HepG2 (cell line): ENCODE results near the gene SPIRE1.

Experiments
- AGO1 ChIP-seq: fragments of 200-400 bp; formaldehyde crosslinking; IDR thresholded peaks from 2 replicates; pipeline ENCODE4 v1.6.1; 2017; ENCODE audit warnings: mild to moderate bottlenecking, low read depth, low read length, moderate library complexity; ENCODE audit not compliant: poor library complexity, severe bottlenecking
- ARNT ChIP-seq: fragments of 450-650 bp; IDR thresholded peaks from 2 replicates; pipeline ENCODE4 v1.6.1; 2017
- DPF2 ChIP-seq: sonication (generic); formaldehyde crosslinking; IDR thresholded peaks from 2 replicates; pipeline ENCODE4 v1.4.0; 2020; ENCODE audit warnings: mild to moderate bottlenecking, low read depth, missing genetic modification reagents, borderline replicate concordance
- DZIP1 ChIP-seq: sonication (generic); formaldehyde crosslinking; IDR thresholded peaks from 2 replicates; pipeline ENCODE4 v1.5.0; 2020; ENCODE audit warnings: mild to moderate bottlenecking, missing genetic modification reagents
- GABPA ChIP-seq, 2 experiments: IDR thresholded peaks; 2 replicates each; pipeline ENCODE4 v1.6.1; 2011 to 2016; ENCODE audit warnings: low read depth in 2 of 2, low read length in 1 of 2, missing biosample characterization in 1 of 2, missing genetic modification characterization in 1 of 2
- GATAD1 ChIP-seq: IDR thresholded peaks from 2 replicates; pipeline ENCODE4 v1.6.1; 2016; ENCODE audit warnings: missing genetic modification reagents, missing compliant biosample characterization
- GRHL1 ChIP-seq: sonication (generic); formaldehyde crosslinking; conservative IDR thresholded peaks from 2 replicates; pipeline ENCODE4 v1.8.0; 2022; ENCODE audit warnings: missing genetic modification reagents
- HHEX ChIP-seq: IDR thresholded peaks from 2 replicates; pipeline ENCODE4 v1.6.1; 2016; ENCODE audit warnings: control low read depth
- KAT7 ChIP-seq: IDR thresholded peaks from 2 replicates; pipeline ENCODE4 v1.6.1; 2018; ENCODE audit warnings: borderline replicate concordance, missing compliant biosample characterization
- MXI1 ChIP-seq: IDR thresholded peaks from 3 replicates; pipeline ENCODE4 v1.6.1; 2012; ENCODE audit warnings: low read depth, low read length, inconsistent platforms, borderline replicate concordance
- SIN3A ChIP-seq: IDR thresholded peaks from 2 replicates; pipeline ENCODE4 v1.6.1; 2011; ENCODE audit warnings: low read depth, mild to moderate bottlenecking, control low read depth, low read length, borderline replicate concordance
- SIN3B ChIP-seq: fragments of 150-350 bp; IDR thresholded peaks from 2 replicates; pipeline ENCODE4 v1.6.1; 2014; ENCODE audit warnings: low read length
- ZNF530 ChIP-seq: sonication (generic); formaldehyde crosslinking; IDR thresholded peaks from 2 replicates; pipeline ENCODE4 v1.5.0; 2020; ENCODE audit warnings: low read depth, mild to moderate bottlenecking, missing genetic modification reagents

- TF ChIP-seq HHEX (CRISPR knock-in tag): no peak
- no peak for TF ChIP-seq DZIP1 (CRISPR knock-in tag)
- TF ChIP-seq ARNT: no peak
- TF ChIP-seq SIN3A: no peak
- TF ChIP-seq MXI1: no peak
- TF ChIP-seq GRHL1 (CRISPR knock-in tag): no peak
- no peak for TF ChIP-seq AGO1
- no peak for TF ChIP-seq ZNF530
- no peak for TF ChIP-seq DPF2
- TF ChIP-seq GABPA (IDR thresholded peaks at IDR 0.05; ENCODE audit: low read depth, low read length): no peak
- TF ChIP-seq GABPA (CRISPR knock-in tag; IDR thresholded peaks at IDR 0.05; ENCODE audit: low read depth): no peak
- no peak for TF ChIP-seq KAT7
- no peak for TF ChIP-seq GATAD1 (CRISPR knock-in tag)
- TF ChIP-seq SIN3B: no peak
These were observed 235.0 kb downstream of the SPIRE1 start for GRCh38 chr18:12422936-12423335.
